Measurements from ENCODE around the gene MPND. TPM values are rescaled to one million over a fixed set of nuclear protein-coding genes. Genes with fewer than 3 reads are reported as not detected.
"Not testable (repeated sequence)": the region's sequence is repeated elsewhere in the genome, so short reads cannot be mapped to it uniquely, and the experiment has no call there.

Gene MPND
- total RNA-seq, 1 donor from 2014 or later, result 20.6 TPM

DNA sequence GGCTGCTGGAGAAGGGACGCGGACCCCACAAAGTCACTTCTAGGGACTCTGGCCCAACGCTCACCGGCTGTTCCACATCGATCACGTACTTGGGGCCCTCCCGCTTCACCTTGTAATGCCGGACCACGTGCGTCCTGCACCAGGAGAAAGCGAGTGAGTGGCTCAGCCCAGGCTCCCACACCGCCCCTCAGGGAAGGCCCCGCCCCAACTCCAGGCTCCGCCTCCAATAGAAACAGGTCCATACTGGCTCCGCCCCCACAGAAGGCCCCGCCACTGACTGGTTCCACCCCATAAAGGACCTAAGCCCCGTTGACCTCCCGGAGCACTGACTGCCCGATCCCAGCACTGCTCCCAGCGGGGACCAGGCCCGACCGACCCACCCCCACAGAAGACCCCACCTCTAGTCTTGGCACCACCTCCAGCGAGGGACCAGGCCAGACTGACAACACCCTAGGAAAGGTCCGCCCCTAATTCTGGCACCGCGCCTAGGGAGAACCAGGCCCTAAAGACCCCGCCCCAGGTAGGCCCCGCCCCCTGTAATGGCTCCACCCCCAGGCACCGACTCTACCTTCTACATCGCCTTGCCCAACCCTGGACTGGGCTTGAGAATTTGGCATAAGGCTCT, 16.0 kb upstream of the MPND start:
- peak overlapping the region; percentile 58 for H3K27ac Mint-ChIP-seq

DNA sequence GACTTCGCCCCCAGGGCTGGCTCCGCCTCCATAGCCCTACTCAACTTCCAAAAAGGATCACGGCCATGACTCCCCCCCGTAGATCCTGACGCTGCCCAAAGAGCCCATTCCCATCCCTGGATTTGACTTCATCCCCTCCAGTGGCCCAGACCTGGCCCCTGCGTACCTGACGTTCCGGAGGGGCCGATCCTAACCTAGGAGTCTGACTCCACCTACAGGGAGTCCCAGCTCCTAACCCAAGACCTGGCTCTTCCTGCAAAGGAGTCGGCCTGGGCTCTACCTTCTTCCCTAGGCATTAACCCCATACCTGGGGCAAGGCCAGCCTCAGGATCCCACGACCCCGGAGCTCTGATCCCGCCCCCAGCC, 15.5 kb upstream of the MPND start:
- peaks cover 26% of the 10 kb centered on the region for H3K4me1 Mint-ChIP-seq
- intact Hi-C loops (cut with micrococcal nuclease), result loop anchor here (1.0 to 2.0 kb wide), 3 partner anchors 14 to 81 kb away; partner anchors contain the start of genes FSD1 and YJU2
- H3K4me3 Mint-ChIP-seq, result peak overlapping the region; percentile 90
- peak overlapping the region; percentile 93 for H3K27ac Mint-ChIP-seq
- DNase-seq, result no peak
- peaks cover 15% of the 10 kb centered on the region for H3K36me3 Mint-ChIP-seq (ENCODE audit: low read depth)
- peaks cover 6% of the 10 kb centered on the region for H3K27me3 Mint-ChIP-seq
- H3K9me3 Mint-ChIP-seq, result no peaks in the 10 kb centered on the region

More for the DNA sequence above, 16.0 kb upstream of the MPND start:
- Mint-ChIP-seq H3K4me3 (peak overlapping the region; percentile 90), H3K9me3 (no peaks in the 10 kb centered on the region), H3K27me3 (peaks cover 6% of the 10 kb centered on the region), H3K36me3 (ENCODE audit: low read depth) (peaks cover 15% of the 10 kb centered on the region), H3K4me1 (peaks cover 26% of the 10 kb centered on the region)
- intact Hi-C loops (cut with micrococcal nuclease), result loop anchor here (2.0 kb wide), 1 partner anchor 23 kb away; the partner anchor contains the start of gene FSD1
- peak; percentile 93 for DNase-seq

DNA sequence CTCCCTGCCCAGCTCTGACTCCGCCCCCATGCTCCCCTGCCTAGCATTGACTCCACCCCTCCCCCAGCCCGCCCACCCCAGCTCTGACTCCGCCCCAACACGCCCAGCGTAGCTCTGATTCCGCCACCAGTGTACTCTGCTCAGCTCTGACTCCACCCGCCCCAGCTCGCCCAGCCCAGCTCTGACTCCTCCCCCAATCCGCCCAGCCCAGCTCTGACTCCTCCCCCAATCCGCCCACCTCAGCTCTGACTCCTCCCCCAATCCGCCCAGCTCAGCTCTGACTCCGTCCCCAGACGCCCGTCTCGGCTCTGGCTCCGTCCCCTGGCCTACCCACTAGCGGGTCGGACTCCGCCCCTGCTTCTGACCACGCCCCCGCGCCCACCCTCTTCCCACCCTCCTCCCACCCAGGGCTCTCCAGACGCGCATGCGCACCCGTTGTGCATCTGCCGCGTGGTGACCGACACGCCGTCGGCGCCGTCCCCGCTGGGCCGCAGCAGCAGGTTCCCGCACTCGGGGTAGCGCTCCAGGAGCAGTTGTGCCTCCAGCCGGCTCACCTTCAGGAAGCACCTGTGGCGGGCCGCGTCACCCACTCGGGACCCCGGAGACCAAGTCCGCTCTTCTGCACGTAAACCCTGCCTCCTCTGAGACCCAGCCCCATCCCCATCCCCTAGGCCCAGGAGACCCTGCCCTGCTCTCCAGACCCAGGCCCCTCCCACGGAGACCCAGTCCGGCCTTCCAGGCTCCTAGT, 14.9 kb upstream of the MPND start:
- peak overlapping the region; percentile 93 for H3K27ac Mint-ChIP-seq
- peaks cover 15% of the 10 kb centered on the region for H3K36me3 Mint-ChIP-seq (ENCODE audit: low read depth)
- DNase-seq, result peak; percentile 96
- peak overlapping the region; percentile 90 for H3K4me3 Mint-ChIP-seq
- peaks cover 6% of the 10 kb centered on the region for H3K27me3 Mint-ChIP-seq
- no peaks in the 10 kb centered on the region for H3K9me3 Mint-ChIP-seq
- intact Hi-C loops (cut with micrococcal nuclease), result loop anchor here (1.0 kb wide), 2 partner anchors 14 to 81 kb away; partner anchors contain the start of gene YJU2
- H3K4me1 Mint-ChIP-seq, result peaks cover 26% of the 10 kb centered on the region

DNA sequence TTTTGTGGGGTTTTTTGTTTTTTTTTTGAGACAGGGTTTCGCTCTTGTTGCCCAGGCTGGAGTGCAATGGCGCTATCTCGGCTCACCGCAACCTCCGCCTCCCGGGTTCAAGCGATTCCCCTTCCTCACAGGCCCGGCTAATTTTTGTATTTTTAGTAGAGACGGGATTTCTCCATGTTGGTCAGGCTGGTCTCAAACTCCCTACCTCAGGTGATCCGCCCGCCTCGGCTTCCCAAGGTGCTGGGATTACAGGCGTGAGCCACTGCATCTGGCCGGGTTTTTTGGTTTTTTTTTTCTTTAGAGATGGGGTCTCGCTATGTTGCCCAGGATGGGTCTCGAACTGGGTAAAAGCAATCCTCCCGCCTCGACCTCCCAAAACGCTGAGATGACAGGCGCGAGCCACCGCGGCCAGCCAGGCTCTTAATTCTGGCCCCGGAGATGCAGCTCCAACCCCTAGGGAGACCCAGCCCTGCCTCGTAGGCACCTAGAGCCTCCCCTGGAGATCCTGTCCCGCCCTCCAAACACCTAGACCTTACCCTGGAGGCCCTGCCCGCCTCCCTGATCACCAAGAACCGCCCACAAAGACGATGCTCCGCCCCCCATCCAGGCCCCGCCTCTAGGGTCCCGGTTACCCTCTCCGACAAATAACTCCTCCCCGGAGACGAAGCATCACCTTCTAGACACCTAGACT, 14.2 kb upstream of the MPND start:
- peaks cover 26% of the 10 kb centered on the region for H3K4me1 Mint-ChIP-seq
- peak; percentile 77 for DNase-seq
- H3K27me3 Mint-ChIP-seq, H3K9me3 Mint-ChIP-seq: not testable (repeated sequence)
- H3K36me3 Mint-ChIP-seq (ENCODE audit: low read depth), result peaks cover 15% of the 10 kb centered on the region
- H3K27ac Mint-ChIP-seq, result peak overlapping the region; percentile 93
- intact Hi-C loops (cut with micrococcal nuclease), result loop anchor here (1.0 kb wide), 2 partner anchors 13 to 82 kb away; partner anchors contain the start of gene YJU2
- peak overlapping the region; percentile 90 for H3K4me3 Mint-ChIP-seq

DNA sequence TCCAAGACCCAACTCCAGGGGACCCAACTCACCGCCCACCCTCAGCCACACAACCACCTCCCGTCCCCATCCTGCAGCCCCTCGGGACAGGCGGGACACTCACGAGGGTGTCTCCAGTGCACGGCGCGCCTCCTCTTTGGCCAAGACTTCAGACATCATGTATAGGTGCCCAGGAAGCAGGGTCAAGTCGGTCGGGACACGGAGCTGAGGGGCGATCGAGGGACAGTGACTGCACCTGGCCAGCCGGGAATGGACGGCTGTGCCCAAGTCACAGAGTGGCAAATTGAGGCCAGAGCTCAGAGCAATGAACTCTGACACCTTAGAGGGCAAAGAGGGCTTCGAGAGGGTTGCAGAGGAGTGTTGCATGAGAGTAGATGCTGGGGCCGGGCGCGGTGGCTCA, 13.5 kb upstream of the MPND start:
- H3K27me3 Mint-ChIP-seq, result peaks cover 6% of the 10 kb centered on the region
- H3K36me3 Mint-ChIP-seq (ENCODE audit: low read depth), result peaks cover 22% of the 10 kb centered on the region
- H3K4me3 Mint-ChIP-seq, result peak overlapping the region; percentile 55
- DNase-seq, result no peak
- peaks cover 8% of the 10 kb centered on the region for H3K9me3 Mint-ChIP-seq
- H3K27ac Mint-ChIP-seq, result peak overlapping the region; percentile 34
- intact Hi-C loops (cut with micrococcal nuclease), result no loop called here
- H3K4me1 Mint-ChIP-seq, result peaks cover 26% of the 10 kb centered on the region

DNA sequence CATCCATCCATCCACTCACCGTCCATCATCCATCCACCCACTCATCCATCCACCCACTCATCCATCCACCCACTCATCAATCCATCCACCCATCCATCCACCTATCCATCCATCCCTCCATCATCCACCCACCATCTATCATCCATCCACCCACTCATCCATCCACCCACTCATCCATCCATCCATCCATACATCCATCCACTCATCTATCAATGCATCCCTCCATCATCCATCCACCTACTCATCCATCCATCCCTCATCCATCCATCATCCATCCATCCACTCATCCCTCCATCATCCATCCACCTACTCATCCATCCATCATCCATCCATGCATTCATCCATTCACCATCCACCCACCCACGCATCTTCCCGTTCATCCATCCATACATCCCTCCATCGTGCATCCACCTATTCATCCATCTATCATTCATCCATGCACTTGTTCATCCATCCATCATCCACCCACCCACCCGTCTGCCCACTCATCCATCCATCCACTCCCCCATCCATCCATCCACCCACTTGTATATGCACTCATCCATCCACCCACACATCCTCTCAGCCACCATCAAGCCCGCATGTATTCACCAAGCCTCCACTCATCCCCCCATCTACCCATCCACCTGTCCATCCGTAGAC, 8.3 kb upstream of the MPND start:
- no peak for DNase-seq
- Mint-ChIP-seq H3K4me1 (peaks cover 19% of the 10 kb centered on the region), H3K27ac (no peak overlapping the region), H3K27me3 (no peaks in the 10 kb centered on the region), H3K9me3 (peaks cover 15% of the 10 kb centered on the region), H3K4me3 (no peak overlapping the region), H3K36me3 (ENCODE audit: low read depth) (peaks cover 16% of the 10 kb centered on the region)
- intact Hi-C loops (cut with micrococcal nuclease), result no loop called here

DNA sequence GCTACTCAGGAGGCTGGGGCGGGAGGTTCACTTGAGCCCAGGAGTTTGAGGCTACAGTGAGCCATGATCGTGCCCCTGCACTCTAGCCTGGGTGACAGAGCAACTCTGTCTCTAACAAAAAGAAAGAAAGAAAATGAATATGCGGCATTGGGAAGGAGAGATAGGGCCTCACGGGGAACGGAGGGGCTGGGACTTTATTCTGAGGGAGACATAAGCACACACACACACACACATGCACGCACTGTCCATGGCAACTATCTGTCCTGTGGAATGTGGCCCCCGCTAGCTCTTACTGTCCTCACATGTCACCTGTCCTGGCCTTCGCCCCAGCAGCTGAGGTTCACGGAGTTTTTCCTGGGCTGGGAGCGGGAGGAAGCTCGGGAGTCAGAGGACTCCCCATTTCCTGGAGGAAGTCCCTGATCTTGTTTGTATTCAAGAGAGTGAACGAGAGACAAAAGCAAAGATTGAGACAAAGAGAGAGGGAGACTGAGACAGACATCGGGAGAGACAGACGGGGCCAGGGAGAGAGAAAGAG, 5.4 kb upstream of the MPND start:
- H3K9me3 Mint-ChIP-seq, result peaks cover 15% of the 10 kb centered on the region
- H3K27me3 Mint-ChIP-seq, result no peaks in the 10 kb centered on the region
- H3K4me1 Mint-ChIP-seq, result peaks cover 24% of the 10 kb centered on the region
- intact Hi-C loops (cut with micrococcal nuclease), result no loop called here
- peak overlapping the region; percentile 89 for H3K4me3 Mint-ChIP-seq
- peak overlapping the region; percentile 90 for H3K27ac Mint-ChIP-seq
- peak; percentile 71 for DNase-seq
- peaks cover 16% of the 10 kb centered on the region for H3K36me3 Mint-ChIP-seq (ENCODE audit: low read depth)

DNA sequence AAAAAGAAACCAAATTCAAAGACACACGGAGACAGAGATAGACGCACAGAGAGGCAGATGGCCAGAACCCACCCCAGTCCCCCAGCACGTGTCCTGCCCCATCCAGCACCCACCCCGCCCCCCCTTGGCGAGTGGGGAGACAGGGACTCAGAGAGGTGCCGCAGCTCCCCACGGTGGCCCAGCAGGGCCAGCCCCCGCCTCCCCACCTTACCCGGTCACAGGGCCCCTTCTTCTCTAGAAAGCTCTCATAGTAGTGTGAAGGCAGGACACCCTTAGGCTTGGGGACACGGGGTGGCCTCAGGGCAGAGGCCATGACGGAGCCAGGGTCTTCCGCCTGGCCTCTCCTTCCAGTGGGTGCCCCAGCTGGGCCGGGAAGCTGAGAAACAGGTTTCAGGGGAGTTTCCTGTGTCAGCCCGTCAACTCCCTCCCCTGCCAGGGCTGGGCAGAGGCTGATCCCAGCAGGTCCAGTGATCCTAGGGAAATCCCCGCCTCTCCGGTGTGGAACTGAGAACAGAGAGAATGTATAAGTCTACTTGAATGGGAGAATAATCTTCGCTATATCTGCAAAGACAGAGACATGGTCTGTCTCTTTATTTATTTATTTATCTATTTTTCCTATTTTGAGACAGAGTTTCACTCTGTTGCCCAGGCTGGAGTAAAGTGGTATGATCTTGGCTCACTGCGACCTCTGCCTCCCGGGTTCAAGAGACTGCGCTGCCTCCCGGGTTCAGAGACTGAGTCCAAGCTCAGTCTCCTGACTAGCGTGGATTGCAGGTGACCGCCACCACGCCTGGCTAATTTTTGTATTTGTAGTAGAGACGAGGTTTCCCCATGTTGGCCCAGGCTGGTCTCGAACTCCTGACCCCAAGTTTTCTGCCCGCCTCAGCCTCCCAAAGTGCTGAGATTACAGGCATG, 4.7 kb upstream of the MPND start, which contains the start of gene STAP2:
TSS of gene STAP2 (minus strand) at position 387 of the 915 bp plus-strand sequence. CDS start at position 313, 74 bp downstream.
- intact Hi-C loops (cut with micrococcal nuclease), result no loop called here
- peaks cover 16% of the 10 kb centered on the region for H3K36me3 Mint-ChIP-seq (ENCODE audit: low read depth)

DNA sequence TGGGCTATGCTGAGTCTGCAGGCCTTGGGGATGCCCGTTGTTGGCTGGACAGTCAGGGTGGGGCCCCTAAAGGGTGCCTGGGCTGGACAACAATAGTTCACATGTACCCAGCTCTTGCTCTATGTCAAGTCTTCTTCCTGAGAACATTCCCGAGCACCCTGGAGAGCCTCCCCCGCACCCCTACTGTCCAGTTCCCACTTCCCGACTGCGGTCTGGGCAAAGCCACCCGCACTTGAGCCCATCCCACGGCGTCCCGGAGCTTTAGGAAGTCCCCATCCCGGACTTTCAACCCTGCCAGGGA, 1.1 kb upstream of the MPND start:
- Mint-ChIP-seq H3K4me1 (peaks cover 21% of the 10 kb centered on the region), H3K9me3 (no peaks in the 10 kb centered on the region), H3K36me3 (ENCODE audit: low read depth) (peaks cover 8% of the 10 kb centered on the region), H3K27ac (peak overlapping the region; percentile 95), H3K27me3 (no peaks in the 10 kb centered on the region), H3K4me3 (peak overlapping the region; percentile 93)
- intact Hi-C loops (cut with micrococcal nuclease), result loop anchor here (1.0 to 5.0 kb wide), 4 partner anchors 14 to 380 kb away; partner anchors contain the start of genes CHAF1A, DPP9 and YJU2
- DNase-seq, result no peak

More for the DNA sequence above, 4.7 kb upstream of the MPND start, which contains the start of gene STAP2:
- Mint-ChIP-seq H3K27ac (peak within 1 kb of the TSS; percentile 90), H3K27me3 (no peaks in the 10 kb centered on the region), H3K9me3 (peaks cover 15% of the 10 kb centered on the region), H3K4me3 (peak within 1 kb of the TSS; percentile 89), H3K4me1 (peaks cover 24% of the 10 kb centered on the region)
- DNase-seq, result peak; percentile 75

DNA sequence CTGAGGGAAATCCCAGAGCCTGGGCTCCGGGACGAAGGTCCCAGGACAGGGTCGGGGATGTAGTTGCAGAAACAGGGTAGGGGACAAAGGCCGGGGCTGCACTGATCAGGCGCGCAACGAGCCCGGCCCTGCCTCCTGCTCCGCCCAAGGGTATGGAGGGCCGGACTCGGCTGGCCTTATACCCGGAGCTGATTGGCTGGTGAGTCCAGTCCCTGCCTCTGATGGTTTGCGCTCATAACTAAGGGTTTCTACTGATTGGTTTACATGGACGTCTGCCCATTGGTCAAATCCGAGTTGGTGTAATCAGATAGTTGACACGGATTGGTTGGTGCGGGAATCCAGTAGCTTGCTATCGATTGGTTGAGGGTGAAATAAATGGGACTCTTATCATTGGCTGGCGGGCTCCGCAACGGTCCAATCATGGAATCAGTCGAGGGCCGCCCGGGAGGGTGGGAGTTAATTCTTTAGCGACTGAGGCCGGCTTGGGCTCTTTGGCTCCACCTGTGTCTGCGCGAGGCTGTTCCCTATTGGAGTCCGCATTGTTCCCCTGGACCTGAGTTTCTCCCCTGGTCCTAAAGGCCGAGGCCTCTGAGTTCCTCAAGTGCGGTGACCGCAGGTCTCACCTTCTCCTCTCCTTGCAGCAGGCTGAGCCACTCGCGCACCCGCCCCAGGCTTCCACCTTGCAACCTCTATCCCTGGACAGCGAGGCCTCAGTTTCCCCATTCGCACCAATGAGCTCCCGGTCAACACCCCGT, 570 bp upstream of the MPND start:
- intact Hi-C loops (cut with micrococcal nuclease), result loop anchor here (1.0 to 5.0 kb wide), 5 partner anchors 14 to 380 kb away; partner anchors contain the start of genes CHAF1A, DPP9, FSD1 and YJU2
- Mint-ChIP-seq H3K4me1 (peaks cover 20% of the 10 kb centered on the region), H3K36me3 (ENCODE audit: low read depth) (peaks cover 8% of the 10 kb centered on the region), H3K4me3 (peak overlapping the region; percentile 93), H3K9me3 (no peaks in the 10 kb centered on the region), H3K27me3 (no peaks in the 10 kb centered on the region), H3K27ac (peak overlapping the region; percentile 95)
- peak; percentile 98 for DNase-seq

DNA sequence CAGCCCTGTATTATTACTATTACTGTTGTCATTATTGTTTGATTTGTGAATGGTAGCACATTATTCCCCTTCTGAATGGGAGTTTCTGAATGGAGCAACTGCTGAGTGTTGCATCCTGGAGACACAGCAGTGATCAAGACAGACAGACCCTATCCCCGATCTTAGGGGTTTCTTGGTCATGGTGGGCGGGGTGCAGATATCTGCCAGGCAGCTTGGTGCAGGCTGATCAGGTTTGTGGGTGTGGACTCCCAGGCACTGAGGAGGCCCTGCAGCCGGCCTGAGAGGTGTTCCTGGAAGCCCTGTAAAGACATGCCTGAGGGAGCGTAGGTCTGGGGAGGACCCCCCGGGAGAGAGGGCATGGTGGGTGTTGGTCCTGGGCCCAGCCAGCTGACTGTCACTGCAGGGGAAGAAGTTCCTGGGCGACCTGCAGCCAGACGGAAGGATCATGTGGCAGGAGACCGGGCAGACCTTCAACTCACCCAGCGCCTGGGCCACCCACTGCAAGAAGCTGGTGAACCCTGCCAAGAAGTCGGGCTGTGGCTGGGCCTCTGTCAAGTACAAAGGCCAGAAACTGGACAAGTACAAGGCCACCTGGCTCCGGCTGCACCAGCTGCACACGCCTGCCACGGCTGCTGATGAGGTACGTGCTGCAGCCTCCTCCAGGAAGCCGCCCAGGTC, 2.1 kb downstream of the MPND start:
- intact Hi-C loops (cut with micrococcal nuclease), result no loop called here
- Mint-ChIP-seq H3K27me3 (no peaks in the 10 kb centered on the region), H3K36me3 (ENCODE audit: low read depth) (peaks cover 11% of the 10 kb centered on the region), H3K4me3 (peak overlapping the region; percentile 26), H3K9me3 (no peaks in the 10 kb centered on the region), H3K4me1 (peaks cover 7% of the 10 kb centered on the region), H3K27ac (no peak overlapping the region)
- DNase-seq, result no peak
